Fibroblast of skin of abdomen (primary cell): ENCODE data around the gene CCN6.
"Not testable (repeated sequence)": the region's sequence is repeated elsewhere in the genome, so short reads cannot be mapped to it uniquely, and the experiment has no call there.

Experiments used
- DNase-seq: peaks from one replicate; pipeline ENCODE4 v3.0.0-alpha.2; 2013

Gene CCN6

DNA sequence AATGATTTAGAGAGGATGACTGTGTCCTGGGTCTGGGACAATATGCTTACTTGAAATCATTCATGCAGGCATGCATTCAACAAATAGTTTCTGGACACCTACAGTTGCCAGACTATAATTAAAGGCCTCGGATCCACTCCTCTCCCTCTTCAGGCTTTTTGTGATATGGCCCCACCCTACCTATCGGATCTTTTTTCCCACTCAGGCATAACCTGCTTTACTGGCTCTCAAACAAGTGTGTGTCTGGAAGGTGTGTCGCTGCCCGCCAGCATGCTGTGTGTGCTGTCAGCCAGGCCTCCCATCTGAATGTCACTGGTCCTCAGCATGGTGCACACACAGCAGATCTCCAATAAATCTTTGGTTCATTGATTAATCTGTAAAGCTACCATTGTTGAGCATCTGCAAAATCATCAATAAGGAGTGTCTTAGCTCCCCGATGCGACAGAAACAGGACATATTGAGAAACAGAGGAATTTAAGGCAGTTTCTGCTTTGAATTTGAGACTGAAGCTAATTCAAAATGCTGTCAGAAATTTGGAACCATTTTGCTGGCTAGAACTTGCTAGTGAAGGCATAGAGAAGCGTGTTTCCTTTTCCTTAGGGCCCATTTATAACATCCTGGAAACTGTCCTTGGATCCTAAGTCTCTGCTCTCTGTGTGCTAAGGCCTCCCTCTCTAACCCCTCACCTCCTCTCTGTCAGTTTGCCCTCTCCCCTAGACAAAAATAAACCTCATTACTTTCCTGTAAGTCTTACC, 23.5 kb upstream of the CCN6 start:
- DNase-seq, result no peak

DNA sequence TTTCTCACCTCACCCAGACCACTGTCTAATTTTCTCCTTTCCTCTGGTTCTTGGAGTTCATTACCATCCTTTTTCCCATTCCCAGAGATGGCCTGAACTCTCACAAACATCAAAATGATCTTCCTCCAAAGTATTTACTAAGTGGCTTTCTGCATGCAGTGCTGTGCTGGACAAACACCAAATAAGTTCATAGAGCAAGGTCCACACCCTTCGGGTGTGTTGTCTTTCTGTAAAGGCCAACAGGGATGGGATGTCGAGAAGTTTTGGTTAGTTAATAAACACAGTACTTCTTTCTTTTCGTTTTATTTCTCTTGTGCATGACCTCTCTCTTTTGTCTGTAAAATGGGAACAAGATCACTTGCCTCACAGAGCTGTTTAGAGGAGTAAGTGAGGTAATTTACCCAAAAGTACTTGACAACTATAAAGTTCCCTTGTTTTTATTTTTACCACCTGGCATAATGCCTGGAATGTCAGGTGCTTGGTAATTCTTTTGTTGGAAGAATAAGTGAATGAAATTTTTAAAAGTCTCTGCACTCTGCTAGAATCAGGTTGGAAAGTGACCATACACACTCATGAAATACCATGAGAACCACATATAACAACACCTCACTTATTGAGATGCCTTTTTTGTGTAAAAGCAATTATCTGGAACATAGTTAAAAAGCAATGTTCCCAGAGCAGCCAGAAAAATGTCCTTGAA, 22.8 kb upstream of the CCN6 start:
- no peak for DNase-seq

DNA sequence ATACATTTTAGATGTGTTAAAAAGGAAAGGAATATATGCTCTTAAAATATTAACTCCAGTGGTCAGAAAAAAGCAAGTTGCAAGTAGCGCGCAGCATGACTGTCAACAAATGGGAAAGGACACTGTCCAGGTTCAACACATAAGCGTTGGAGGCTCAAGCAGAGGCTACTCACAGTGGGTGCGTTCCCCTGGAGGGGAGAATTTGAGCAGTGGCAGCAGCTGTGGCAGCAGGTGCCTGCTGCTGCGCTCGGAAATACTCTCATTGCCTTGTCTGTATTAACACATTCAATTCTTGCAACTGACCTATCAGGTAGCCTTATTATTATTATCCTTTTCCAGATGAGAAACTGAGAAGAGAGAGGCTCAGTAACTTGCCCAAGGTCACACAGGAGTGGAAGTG, 21.9 kb upstream of the CCN6 start:
- no peak for DNase-seq

DNA sequence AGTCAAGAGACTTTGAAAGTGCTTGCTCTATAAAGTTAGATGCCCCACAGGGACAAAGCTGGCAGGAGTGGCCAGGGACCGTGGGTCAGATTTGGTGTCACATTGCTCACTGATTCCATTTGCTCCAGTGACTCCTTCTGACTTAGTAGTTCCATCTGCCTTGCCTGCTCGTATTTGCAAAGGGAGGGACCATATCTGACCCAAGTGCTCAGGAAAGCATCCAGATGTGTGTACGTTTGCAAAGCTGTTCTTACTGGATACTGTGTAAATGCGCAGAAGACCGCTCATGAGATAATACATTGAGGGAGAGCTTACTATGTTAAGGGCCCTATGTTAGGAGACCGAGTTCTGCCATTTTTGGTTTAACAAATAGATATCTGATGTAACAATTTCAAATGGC, 21.2 kb upstream of the CCN6 start:
- DNase-seq, result no peak

DNA sequence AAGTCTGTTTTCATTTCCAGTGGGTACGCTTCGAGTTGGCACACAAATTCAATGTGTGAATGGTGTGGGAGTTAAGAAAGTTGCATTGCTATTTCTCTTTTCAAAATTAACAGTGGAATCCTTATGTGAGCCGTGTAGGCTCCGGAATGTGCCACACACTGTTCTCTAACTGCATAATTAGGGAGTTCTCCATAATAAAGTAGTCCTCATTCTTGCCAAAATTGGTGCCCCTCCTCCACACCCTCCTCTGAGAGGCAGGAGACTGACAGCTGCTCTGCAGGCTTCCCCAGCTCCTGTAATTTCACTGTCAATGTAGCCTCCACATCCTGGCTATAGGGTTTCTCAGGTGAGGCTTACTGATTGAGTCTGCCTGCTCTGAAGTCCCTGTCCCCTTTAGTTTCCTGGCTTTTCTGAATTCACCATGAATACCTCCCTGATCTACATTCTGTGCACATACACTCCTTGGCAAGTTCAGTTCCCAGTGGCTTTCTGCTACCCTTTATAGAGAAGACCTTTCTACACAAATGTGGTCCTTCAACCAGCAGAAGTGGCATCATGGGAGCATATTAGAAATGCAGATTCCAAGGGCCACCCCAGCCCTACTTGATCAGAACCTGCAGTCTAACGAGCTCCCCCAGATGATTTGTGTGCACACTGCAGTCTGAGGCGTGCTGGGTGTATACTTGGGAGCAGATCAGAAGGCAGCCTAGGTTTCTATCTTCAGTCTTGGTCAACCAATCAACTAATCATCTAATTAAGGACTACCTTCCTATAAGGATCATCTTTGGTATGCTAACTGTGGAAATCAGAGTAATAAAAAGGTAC, 19.9 kb upstream of the CCN6 start:
- DNase-seq, result no peak

DNA sequence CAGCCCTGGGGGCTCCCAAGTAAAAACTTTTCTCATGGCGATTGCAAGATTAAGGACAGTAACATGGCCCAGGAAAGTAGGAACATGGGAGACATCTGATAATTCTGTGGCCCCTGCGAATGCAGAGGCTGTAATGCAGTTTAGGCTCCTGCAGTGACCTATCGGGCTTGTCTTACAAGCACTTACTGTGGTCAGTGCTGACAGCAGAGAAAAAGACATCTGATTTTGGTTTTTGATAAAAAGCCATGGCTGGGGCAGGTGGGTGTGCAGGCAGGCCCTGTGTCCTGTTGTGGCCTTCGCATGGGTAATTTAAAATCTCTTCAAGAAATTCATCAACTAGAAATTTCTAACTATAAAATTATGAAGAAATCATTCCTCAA, 19.3 kb upstream of the CCN6 start:
- no peak for DNase-seq

DNA sequence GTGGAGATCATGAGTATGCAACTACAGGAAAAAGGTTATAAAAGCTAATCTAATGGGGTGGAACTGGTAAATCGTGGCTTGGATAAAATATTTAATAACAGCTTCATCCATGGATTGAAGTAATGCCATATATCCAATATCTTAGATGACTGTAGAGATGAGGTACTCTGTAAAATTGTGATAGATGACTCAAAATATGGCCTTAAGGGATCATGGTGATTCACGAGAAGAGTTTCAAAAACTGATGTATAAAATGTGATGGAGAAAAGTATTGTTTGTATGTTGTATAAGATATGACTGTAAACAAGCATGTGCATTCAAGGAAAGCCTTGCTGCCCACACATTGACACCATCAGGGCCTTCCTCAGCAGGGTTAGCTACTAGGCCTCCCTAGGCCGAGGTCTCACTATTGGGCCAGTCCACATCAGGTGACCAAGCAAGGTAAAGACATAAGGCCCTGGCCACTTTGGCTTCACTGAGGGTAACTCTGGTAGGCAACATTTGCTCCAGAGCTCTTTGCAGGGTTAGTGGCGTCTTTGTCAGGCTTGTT, 17.7 kb upstream of the CCN6 start:
- no peak for DNase-seq

DNA sequence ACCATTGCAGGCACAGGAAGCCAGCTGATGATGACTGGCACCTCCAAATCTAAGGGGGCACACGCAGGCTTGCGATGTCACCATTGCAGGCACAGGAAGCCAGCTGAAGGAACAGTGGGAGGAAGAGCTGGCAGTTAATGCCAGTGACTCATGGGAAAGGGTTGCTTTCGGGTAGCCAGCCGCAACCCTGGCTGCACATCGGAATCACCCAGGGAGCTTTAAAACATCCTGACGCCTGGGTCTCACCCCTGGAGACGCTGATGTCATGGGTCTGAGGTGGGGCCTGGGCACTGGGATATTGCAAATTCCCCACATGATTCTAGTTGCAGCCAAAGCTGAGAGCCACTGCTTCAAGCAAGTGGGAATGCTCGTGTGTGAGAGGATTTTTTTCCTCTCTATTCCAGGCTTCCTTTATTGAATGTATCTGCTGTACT, 16.1 kb upstream of the CCN6 start:
- peak; percentile 87 for DNase-seq

DNA sequence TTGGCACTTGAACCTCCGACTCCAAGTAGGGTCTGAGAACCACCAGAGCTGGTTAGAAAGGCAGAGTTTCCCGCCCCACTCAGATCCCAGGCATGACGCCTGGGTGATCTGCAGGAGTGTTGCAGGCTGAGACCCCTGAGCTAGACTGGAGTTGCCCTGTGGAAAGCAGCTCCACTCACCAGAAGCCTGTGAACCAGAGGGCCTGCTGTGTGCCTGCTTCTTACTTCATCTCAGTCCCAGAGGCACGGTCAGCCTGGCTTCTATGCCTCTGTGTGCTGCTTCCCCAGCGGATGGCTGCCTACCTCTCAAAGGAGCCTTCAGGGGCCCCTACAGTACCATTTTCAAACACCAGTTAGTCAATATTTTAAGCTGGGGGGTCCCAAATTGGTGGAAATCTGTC, 15.6 kb upstream of the CCN6 start:
- DNase-seq, result no peak

DNA sequence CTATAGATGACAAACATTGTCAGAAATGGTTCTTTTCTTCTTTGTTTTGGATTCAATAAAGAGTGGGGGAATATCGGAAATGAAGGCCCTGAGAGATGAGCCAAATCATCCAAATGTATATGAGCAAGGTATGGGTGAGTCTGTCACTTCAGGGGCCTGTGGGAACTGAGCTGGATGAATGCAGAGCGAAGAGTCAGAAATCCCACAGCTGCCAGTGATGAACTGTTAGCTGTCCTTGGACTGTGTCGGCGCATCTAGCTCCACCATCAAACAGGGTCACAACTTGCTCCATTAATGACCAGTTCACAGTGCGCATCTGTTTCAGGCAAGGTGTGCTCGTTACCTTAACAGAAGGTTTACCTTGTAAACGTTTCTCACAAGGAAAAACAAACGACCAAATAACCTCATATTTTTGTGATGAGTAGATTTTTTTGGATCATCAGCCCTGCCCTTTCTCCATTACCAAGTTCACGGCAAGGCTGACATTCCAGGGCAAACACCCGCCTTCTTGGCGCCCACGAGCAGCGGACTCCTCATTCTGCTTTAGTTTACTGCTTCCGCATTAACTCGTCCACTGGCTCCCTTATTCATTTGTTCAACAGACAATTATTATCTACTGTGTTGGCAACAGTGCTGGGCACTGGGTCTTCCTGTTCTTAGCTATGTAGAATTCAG, 15.0 kb upstream of the CCN6 start:
- no peak for DNase-seq

DNA sequence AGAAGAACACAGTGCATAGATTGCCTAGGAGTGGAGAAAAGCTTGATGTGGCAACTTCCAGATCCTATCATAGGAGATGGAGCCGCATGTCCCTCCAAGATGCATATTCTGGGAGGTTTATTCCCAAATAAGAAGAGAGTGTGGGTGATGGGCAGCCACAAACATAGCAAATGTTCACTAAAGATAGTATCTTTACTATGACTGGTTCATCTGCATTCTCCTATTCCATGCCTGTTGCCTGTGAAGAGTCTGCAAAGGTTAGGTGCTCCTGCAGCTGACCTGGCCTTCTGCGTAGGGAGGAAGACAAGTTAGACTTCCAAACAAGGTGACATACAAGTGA, 14.5 kb upstream of the CCN6 start:
- DNase-seq, result no peak

DNA sequence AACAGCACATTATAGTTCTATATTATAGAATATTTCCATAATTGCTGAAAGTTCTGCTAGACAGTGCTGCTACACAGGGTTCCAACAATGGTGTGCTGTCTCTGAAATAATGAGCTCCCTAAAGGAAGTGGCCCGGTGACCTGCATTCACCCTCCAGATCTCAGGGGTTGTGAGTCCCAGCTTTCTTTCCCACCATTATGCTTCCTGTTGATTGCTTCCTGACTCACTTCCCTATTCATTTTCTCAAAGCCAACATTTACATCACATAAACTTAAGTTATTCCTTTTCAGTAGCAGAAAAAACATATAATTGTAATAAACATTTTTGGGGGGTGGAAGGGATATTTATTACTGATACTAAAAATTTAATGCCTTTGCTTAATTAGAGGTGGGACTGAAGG, 12.9 kb upstream of the CCN6 start:
- DNase-seq, result no peak

DNA sequence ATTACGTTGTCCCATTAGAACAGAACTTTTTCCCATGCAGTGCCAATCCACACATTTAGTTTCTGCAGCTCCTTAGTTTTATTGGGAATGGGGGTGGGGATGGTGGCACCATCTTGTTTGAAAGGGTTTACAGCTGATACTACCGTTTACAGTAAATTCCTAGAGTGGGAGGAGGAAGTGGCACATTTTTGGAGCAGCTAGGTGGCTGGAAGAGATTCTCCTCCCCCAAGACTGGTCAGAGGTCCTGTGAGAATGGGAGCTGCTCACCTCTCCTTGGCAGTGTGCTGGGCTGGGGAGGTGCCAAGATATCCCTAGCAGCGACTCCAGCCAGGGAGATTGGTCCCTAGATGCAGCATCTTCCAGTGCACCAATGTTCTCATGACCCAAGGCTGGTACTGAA, 12.4 kb upstream of the CCN6 start:
- no peak for DNase-seq

DNA sequence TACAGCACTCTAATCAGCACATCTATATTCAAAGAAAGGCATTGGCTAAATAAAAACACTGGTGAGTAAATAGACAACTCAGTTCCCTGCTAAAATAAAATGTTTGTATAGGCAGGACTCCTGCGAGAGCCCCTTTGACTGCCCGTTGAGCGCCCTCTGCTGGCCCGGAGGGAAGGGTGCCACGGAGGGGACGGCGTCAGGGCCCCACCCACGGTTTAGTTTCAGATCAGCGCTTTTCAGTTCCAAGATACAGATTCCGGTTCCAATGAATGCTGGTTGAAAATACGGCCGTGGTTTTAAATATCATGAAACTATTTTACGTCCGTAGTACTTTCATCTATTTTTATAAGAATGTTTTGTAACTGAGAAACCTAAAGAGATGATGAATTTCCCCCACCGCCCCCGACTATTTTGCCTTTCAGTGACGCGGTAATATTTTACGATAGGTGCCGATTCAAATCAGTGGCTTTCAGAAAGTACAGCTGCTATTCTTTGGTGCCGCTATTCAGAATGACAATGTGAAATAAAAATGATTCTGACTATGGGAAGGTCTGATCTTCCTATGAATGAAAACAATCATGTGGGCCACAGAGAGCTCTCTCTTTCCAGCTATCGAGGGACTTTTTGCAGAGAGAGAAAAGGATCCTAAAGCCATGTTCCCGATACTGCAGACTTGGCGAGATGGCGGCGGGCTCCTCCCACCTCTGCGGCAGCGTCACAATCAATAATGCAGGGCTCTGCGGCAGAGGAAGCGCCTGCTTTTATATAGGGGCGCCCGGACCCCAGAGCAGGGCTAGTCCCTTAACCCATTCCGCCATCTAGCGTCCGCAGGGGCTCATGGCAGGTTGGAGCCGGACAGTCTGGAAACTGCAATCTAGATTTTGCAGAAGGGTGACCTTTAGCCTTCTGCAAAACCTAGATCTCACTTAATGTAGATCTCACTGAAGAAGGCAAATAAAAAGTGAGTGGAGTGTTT, 10.6 kb upstream of the CCN6 start:
- DNase-seq, result peak; percentile 95

DNA sequence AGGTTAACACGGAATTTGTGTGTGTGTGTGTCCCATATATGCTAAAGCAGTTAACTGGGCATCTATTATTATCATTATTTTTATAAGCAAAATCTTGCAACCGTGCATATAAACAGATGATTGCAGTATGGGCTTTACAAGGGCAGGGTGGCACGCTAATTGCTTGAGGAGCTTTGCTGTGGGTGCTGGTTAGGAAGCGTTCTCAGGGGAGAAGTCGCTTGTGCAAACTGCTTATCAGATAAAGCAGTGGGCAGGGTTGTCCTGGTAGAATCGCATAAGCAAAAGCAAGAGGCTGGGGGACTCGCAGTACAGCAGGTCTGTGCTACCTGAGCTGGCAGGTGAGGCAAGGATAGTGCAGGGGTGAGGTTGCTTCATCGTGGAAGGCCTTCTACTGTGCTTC, 9.7 kb upstream of the CCN6 start:
- DNase-seq, result no peak

DNA sequence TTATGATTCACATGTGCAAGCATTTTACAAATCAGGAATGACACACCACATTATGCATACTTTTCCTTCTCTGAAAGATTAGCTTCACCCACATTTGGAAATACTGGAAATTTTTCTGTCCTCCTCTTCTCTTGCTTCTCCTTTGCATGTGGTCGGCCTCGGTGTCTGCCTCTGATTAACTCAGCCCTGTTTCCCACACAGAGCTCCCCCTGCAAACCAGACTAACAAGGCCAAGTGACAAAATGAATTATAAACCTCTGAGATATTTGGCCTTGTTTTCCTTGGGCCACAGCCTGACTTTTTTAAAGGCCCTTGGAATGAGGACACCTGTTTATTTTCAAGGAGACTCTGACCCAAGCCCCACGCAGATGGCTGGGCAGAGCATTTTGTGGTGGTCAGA, 9.0 kb upstream of the CCN6 start:
- DNase-seq, result peak; percentile 98

DNA sequence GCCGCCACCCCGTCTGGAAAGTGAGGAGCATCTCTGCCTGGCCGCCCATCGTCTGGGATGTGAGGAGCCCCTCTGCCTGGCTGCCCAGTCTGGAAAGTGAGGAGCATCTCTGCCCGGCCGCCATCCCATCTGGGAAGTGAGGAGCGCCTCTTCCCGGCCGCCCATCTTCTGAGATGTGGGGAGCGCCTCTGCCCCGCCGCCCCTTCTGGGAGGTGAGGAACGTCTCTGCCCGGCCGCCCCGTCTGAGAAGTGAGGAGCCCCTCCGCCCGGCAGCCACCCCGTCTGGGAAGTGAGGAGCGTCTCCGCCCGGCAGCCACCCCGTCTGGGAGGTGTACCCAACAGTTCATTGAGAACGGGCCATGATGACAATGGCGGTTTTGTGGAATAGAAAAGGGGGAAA, 6.4 kb upstream of the CCN6 start:
- not testable (repeated sequence) for DNase-seq

DNA sequence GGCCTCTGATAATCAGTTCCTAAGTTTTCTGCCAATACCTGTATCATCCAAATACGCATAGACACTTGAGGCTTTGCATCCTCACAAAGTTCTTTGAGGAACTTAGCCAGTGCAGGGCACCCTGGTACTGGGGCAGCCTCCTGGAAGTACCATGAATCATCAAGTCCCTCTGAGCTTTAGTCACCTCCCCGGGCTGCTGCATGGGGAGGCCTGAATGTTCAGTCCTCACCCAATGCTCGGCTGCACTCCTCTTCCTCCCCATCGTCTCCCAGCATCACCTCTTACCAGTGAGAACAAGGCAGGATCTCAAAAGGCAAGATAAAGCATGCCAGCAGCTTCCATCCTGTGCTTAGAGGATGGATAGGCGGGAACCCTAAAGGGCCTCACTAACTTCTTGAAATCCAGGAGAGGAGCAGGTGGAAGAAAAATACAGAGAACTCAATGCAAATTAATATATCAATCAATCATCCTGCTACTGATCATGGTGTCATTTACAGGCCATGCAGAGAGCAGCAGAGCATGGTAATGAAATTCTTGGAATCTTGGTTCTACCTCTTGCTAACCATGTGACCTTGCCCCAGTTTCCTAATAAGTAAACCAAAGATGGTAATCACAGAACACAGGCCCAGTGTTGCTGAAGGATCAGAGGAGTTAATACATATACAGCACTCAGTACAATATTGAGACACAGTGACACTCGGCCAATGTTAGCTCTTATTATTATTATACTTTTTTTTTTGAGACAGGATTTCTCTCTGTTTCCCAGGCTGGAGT, 4.7 kb upstream of the CCN6 start:
- no peak for DNase-seq

DNA sequence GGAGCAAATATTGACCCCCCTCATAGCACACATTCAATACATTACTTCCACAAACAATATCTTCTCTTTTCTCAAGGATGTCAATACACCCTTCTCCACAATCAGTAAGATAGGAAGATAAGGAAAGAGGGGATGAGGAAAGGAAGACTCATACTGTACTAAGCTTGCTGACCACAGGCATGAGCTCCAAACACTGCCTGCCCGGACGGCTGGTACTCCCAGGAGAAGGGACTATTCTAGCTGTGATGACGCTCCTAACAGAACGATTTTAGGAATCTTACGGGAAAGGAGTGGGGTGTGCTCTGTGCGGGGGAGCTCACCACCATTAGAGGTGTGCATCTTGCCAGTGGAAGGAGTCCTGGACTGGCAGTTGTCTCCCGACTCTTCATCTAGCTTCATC, 3.9 kb upstream of the CCN6 start:
- no peak for DNase-seq

DNA sequence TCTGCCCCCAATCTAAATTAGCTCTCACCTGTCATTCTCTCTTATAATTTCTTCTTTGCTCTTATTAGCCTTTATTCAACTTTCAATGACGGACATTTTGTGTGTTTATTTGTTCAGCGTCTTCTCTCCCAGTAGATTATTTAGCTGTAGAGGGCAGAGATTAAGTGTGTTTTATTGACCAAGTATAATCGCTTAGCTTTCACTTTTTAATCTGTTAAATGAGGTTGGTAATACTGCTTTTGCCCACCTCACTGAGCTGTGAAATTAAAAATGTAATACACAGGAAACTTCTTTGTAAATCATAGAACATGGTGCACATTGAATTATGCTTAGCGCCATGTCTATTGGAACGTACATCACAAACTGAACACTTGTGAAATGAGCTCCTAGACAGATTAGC, 3.5 kb upstream of the CCN6 start:
- DNase-seq, result no peak

DNA sequence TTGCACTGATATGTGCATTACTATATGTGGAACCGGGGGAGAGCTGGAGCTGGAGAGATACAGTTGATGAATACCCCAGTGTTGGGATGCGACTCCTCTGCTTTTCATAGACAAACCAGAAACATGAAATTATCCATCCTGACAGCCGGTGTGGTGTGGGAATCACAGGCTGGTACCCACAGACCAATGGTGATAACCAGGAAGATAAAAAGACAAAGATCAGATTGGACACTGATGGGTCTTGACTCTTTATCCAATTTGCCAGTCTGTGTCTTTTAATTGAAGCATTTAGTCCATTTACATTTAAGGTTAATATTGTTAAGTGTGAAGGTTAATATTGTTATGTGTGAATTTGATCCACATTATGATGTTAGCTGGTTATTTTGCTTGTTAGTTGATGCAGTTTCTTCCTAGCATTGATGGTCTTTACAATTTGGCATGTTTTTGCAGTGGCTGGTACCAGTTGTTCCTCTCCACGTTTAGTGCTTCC, 2.6 kb upstream of the CCN6 start:
- not testable (repeated sequence) for DNase-seq
